Endodermal cell (in vitro differentiated cells): ENCODE data around the gene GOT1. TPM values are rescaled to one million over a fixed set of nuclear protein-coding genes. Genes with fewer than 3 reads are reported as not detected.

Experiments used
- DNase-seq: peaks from one replicate; pipeline ENCODE4 v3.0.0-alpha.2; 2017
- H3K27ac ChIP-seq: 2 replicates; pipeline ENCODE4 v1.5.1; 2013; ENCODE audit warnings: mild to moderate bottlenecking, low read depth, low read length, moderate library complexity
- H3K27me3 ChIP-seq: 2 replicates; pipeline ENCODE4 v1.6.1; 2013; ENCODE audit warnings: mild to moderate bottlenecking, low read length, moderate library complexity; ENCODE audit not compliant: insufficient read depth, control insufficient read depth, poor library complexity, severe bottlenecking
- H3K36me3 ChIP-seq: 2 replicates; pipeline ENCODE4 v1.7.0; 2013; ENCODE audit warnings: mild to moderate bottlenecking, low read length, moderate library complexity; ENCODE audit not compliant: control insufficient read depth, insufficient read depth
- H3K4me1 ChIP-seq: one replicate; pipeline ENCODE4 v1.7.0; 2013; ENCODE audit warnings: low read length; ENCODE audit not compliant: control insufficient read depth, insufficient read depth
- H3K4me3 ChIP-seq: 2 replicates; pipeline ENCODE4 v1.5.1; 2013; ENCODE audit warnings: mild to moderate bottlenecking, low read length, moderate library complexity
- H3K9ac ChIP-seq: 2 replicates; pipeline ENCODE4 v1.6.1; 2013; ENCODE audit warnings: mild to moderate bottlenecking, low read length, moderate library complexity; ENCODE audit not compliant: poor library complexity, severe bottlenecking; ENCODE audit errors: extremely low read depth
- H3K9me3 ChIP-seq: 2 replicates; pipeline ENCODE4 v1.6.1; 2013; ENCODE audit warnings: mild to moderate bottlenecking, low read length, moderate library complexity; ENCODE audit not compliant: control insufficient read depth
- H3K27ac Mint-ChIP-seq: 2 replicates; pipeline ENCODE4 v1.8.0; 2020; ENCODE audit warnings: mixed read lengths
- H3K27me3 Mint-ChIP-seq: 2 replicates; pipeline ENCODE4 v1.8.0; 2021; ENCODE audit warnings: mild to moderate bottlenecking, mixed read lengths; ENCODE audit not compliant: insufficient read depth
- H3K36me3 Mint-ChIP-seq: 2 replicates; pipeline ENCODE4 v1.8.0; 2020; ENCODE audit warnings: low read depth, mixed read lengths
- H3K4me1 Mint-ChIP-seq: 2 replicates; pipeline ENCODE4 v1.8.0; 2020; ENCODE audit warnings: mixed read lengths
- H3K4me3 Mint-ChIP-seq: 2 replicates; pipeline ENCODE4 v1.8.0; 2020; ENCODE audit warnings: mild to moderate bottlenecking, moderate library complexity, mixed read lengths
- H3K9me3 Mint-ChIP-seq: 2 replicates; pipeline ENCODE4 v1.8.0; 2020; ENCODE audit warnings: mild to moderate bottlenecking, mixed read lengths
- WGBS, 2 experiments: methylation state at CpG; one replicate each; pipeline versions ENCODE4 v1.1.5 to v1.1.7; 2013; ENCODE audit warnings: missing lambda C conversion rate in 2 of 2, mixed read lengths in 1 of 2; ENCODE audit not compliant: insufficient coverage in 1 of 2, insufficient read length in 1 of 2; 5-methylcytosine and 5-hydroxymethylcytosine counted together
- total RNA-seq, 2 donors: library from RNA; stranded (reverse); fragmentation: NEBNext Ultra II Directional in 1 of 2; extraction: Animal tissue kit (Norgen Biotek cat#: 25700) in 1 of 2; gene quantifications; 2 replicates in 1 of 2; 3 replicates in 1 of 2; pipeline ENCODE4 v1.2.1, GENCODE V29; 2021
- TF ChIP-seq, protein P1 (sequence below): fragments of 200-600 bp; sonication (generic); conservative IDR thresholded peaks from 2 replicates; pipeline ENCODE4 v1.5.0; 2021; ENCODE audit warnings: antibody characterized with exemption, mild to moderate bottlenecking

GOT1 gene
- total RNA-seq, 2 donors from 2014 or later, result 35.1 to 36.5 TPM

DNA sequence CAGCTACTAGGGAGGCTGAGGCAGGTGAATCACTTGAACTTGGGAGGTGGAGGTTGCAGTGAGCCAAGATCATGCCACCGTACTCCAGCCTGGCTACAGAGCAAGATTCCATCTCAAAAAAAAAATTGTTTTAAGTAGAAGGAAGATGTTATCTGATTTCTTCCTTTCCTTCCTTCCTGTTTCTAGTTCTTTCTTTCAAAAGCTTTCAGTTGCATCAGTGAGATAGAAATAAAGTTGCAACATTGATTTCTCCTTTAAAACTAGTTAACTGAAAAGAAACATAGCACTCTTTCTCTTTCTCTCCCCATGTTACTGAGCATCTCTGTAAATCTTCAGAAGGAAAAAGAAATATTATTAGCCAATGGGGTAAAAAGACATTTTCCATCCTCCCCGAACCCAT, 63.8 kb downstream of the GOT1 start:
- TF ChIP-seq, protein P1, sequence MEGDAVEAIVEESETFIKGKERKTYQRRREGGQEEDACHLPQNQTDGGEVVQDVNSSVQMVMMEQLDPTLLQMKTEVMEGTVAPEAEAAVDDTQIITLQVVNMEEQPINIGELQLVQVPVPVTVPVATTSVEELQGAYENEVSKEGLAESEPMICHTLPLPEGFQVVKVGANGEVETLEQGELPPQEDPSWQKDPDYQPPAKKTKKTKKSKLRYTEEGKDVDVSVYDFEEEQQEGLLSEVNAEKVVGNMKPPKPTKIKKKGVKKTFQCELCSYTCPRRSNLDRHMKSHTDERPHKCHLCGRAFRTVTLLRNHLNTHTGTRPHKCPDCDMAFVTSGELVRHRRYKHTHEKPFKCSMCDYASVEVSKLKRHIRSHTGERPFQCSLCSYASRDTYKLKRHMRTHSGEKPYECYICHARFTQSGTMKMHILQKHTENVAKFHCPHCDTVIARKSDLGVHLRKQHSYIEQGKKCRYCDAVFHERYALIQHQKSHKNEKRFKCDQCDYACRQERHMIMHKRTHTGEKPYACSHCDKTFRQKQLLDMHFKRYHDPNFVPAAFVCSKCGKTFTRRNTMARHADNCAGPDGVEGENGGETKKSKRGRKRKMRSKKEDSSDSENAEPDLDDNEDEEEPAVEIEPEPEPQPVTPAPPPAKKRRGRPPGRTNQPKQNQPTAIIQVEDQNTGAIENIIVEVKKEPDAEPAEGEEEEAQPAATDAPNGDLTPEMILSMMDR, result no peak
- Mint-ChIP-seq H3K9me3 (no peaks in the 10 kb centered on the region), H3K36me3 (peaks cover 15% of the 10 kb centered on the region), H3K27ac (no peak overlapping the region), H3K4me1 (peaks cover 36% of the 10 kb centered on the region), H3K4me3 (no peak overlapping the region), H3K27me3 (peaks cover 49% of the 10 kb centered on the region)
- Histone ChIP-seq H3K9me3 (peaks cover 5% of the 10 kb centered on the region), H3K36me3 (peaks cover 35% of the 10 kb centered on the region), H3K27me3 (peaks cover 8% of the 10 kb centered on the region), H3K4me1 (peaks cover 13% of the 10 kb centered on the region), H3K27ac (no peak overlapping the region), H3K4me3 (no peak overlapping the region), H3K9ac (no peak overlapping the region)
- DNase-seq, result no peak
- 95% methylated on average over 2 of the region's 2 CpGs; no CpG with 5 or more reads in 1 of the 2 experiments for WGBS, 2 experiments

DNA sequence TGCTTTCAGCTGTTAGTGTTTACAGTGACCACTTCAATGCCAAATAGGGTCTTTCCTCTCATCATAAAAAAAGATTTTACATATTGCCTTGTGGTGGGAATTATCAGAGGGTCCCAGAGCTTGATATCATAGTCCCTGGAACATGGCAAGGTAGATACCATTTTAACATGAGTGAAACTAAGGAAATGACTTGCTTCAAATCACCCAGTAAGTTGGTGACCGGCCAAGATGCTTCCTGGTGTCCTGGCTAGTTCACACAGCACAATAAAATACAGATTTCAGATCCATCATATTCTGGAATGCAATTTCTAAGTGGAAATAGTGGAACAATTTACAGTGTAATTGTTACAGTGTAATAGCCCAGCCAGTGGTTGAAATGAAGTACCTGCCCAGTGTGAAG, 64.7 kb downstream of the GOT1 start:
- Mint-ChIP-seq H3K27me3 (peaks cover 53% of the 10 kb centered on the region), H3K4me3 (no peak overlapping the region), H3K36me3 (peaks cover 15% of the 10 kb centered on the region), H3K9me3 (no peaks in the 10 kb centered on the region), H3K27ac (no peak overlapping the region), H3K4me1 (peaks cover 35% of the 10 kb centered on the region)
- Histone ChIP-seq H3K4me1 (peaks cover 13% of the 10 kb centered on the region), H3K9ac (no peak overlapping the region), H3K4me3 (no peak overlapping the region), H3K9me3 (peaks cover 5% of the 10 kb centered on the region), H3K27ac (no peak overlapping the region), H3K27me3 (peaks cover 8% of the 10 kb centered on the region), H3K36me3 (peaks cover 43% of the 10 kb centered on the region)
- DNase-seq, result no peak
- TF ChIP-seq, protein P1, result no peak
- 94% methylated on average over 1 of the region's 1 CpG; no CpG with 5 or more reads in 1 of the 2 experiments for WGBS, 2 experiments

DNA sequence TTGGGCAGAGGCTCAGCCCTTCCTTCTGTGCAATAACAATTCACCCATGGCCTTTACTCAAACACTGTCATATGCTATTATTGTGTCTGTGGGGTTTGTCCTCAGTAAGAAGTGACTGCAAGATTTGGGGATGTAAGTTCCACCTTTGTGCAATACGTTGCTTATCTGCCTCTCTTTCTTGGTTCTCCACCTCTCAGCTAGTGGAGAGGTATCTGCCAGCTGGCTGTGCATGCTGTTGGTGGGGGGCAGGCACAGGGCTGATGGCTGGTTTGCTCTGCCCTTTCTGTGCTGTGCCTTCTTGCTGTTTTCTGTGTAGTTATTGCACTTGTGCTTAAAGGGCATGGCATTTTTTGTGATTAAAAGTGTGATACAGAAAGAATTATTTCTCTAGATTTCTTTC, 65.1 kb downstream of the GOT1 start:
- peaks cover 15% of the 10 kb centered on the region for H3K36me3 Mint-ChIP-seq
- 85% methylated on average over 1 of the region's 1 CpG; no CpG with 5 or more reads in 1 of the 2 experiments for WGBS, 2 experiments

More for the DNA sequence above, 65.1 kb downstream of the GOT1 start:
- Histone ChIP-seq H3K4me1 (peaks cover 11% of the 10 kb centered on the region), H3K9me3 (peaks cover 5% of the 10 kb centered on the region), H3K27ac (no peak overlapping the region), H3K4me3 (no peak overlapping the region), H3K9ac (no peak overlapping the region), H3K36me3 (peaks cover 43% of the 10 kb centered on the region), H3K27me3 (peaks cover 8% of the 10 kb centered on the region)
- TF ChIP-seq, protein P1, result no peak
- peaks cover 55% of the 10 kb centered on the region for H3K27me3 Mint-ChIP-seq
- H3K9me3 Mint-ChIP-seq, result no peaks in the 10 kb centered on the region
- DNase-seq, result no peak
- H3K4me3 Mint-ChIP-seq, result no peak overlapping the region
- H3K4me1 Mint-ChIP-seq, result peaks cover 35% of the 10 kb centered on the region
- no peak overlapping the region for H3K27ac Mint-ChIP-seq
